ENCODE results near the gene TMEM40.
A peak's percentile ranks its signal among the peaks of the same experiment; 100 is the strongest.

The TMEM40 gene

GRCh38 chr3:12706504-12707253, 52.4 kb downstream of the TMEM40 start (continued):
- TF ChIP-seq ZNF645 (tag by site-specific recombination; IDR thresholded peaks at IDR 0.05) = no peak
- no peak for TF ChIP-seq ZNF549 (tag by site-specific recombination; IDR thresholded peaks at IDR 0.05)
- TF ChIP-seq AEBP2 (tag by site-specific recombination; IDR thresholded peaks at IDR 0.05; ENCODE audit: borderline replicate concordance) = no peak
- no peak for TF ChIP-seq ZNF664 (tag by site-specific recombination; IDR thresholded peaks at IDR 0.05)
- 0 out of 2 replicates have a peak, but pooled peaks have one; percentile 16 for TF ChIP-seq ZNF24 (tag by site-specific recombination; IDR thresholded peaks at IDR 0.05)
- no peak for TF ChIP-seq ZNF10 (tag by site-specific recombination; IDR thresholded peaks at IDR 0.05)
- TF ChIP-seq ZNF701 (tag by site-specific recombination; IDR thresholded peaks at IDR 0.05) = no peak
- 0 out of 2 replicates have a peak, but pooled peaks have one; percentile 53 for TF ChIP-seq KLF8 (tag by site-specific recombination; IDR thresholded peaks at IDR 0.05)
- TF ChIP-seq ZSCAN30 (tag by site-specific recombination; IDR thresholded peaks at IDR 0.05) = no peak
- no peak for TF ChIP-seq EGR2 (tag by site-specific recombination; IDR thresholded peaks at IDR 0.05; ENCODE audit: low read depth)
- TF ChIP-seq ZSCAN18 (tag by site-specific recombination; IDR thresholded peaks at IDR 0.05) = no peak
- no peak for TF ChIP-seq KLF17 (tag by site-specific recombination; IDR thresholded peaks at IDR 0.05)
- peak; percentile 40; the same call in 1 of the 2 replicates for TF ChIP-seq REST (tag by site-specific recombination; IDR thresholded peaks at IDR 0.05)
- no peak for TF ChIP-seq ZNF530 (tag by site-specific recombination; IDR thresholded peaks at IDR 0.05; ENCODE audit: low read depth)
- TF ChIP-seq HOXD13 (CRISPR knock-in tag; IDR thresholded peaks at IDR 0.05; ENCODE audit: borderline replicate concordance) = no peak
- no peak for TF ChIP-seq ZNF266 (tag by site-specific recombination; IDR thresholded peaks at IDR 0.05; ENCODE audit: low read depth)
- TF ChIP-seq GLI4 (tag by site-specific recombination; IDR thresholded peaks at IDR 0.05) = no peak
- TF ChIP-seq ZNF211 (tag by site-specific recombination; IDR thresholded peaks at IDR 0.05; ENCODE audit: low read depth) = no peak
- no peak for TF ChIP-seq KLF7 (tag by site-specific recombination; IDR thresholded peaks at IDR 0.05; ENCODE audit: borderline replicate concordance)
- TF ChIP-seq ZBTB6 (tag by site-specific recombination; IDR thresholded peaks at IDR 0.05) = no peak
- TF ChIP-seq ZNF624 (tag by site-specific recombination; IDR thresholded peaks at IDR 0.05) = no peak
- TF ChIP-seq ZNF629 (tag by site-specific recombination; IDR thresholded peaks at IDR 0.05) = no peak
- no peak for TF ChIP-seq ZNF23 (tag by site-specific recombination; IDR thresholded peaks at IDR 0.05; ENCODE audit: borderline replicate concordance)
- TF ChIP-seq IKZF3 (tag by site-specific recombination; IDR thresholded peaks at IDR 0.05) = no peak
- no peak for TF ChIP-seq ZFP3 (tag by site-specific recombination; IDR thresholded peaks at IDR 0.05; ENCODE audit: low read depth)
- no peak for TF ChIP-seq ZNF19 (tag by site-specific recombination; IDR thresholded peaks at IDR 0.05; ENCODE audit: low read depth)
- no peak for TF ChIP-seq ZNF133 (tag by site-specific recombination; IDR thresholded peaks at IDR 0.05)
- no peak for TF ChIP-seq ZNF433 (tag by site-specific recombination; IDR thresholded peaks at IDR 0.05; ENCODE audit: low read depth)
- TF ChIP-seq ZNF16 (tag by site-specific recombination; IDR thresholded peaks at IDR 0.05; ENCODE audit: low read depth) = no peak
- TF ChIP-seq ZNF510 (tag by site-specific recombination; IDR thresholded peaks at IDR 0.05; ENCODE audit: insufficient replicate concordance) = no peak
- no peak for TF ChIP-seq ZSCAN23 (tag by site-specific recombination; IDR thresholded peaks at IDR 0.05)

Data from HEK293 (cell line).